H9 (cell line): Measurements from ENCODE around the gene LRRC8C. TPM values are rescaled to one million over a fixed set of nuclear protein-coding genes. Genes with fewer than 3 reads are reported as not detected.

Experiments
- DNase-seq: peaks from one replicate; pipeline ENCODE4 v3.0.0-alpha.2; 2017
- H2AFZ ChIP-seq: one replicate; pipeline ENCODE4 v1.6.1; 2013; ENCODE audit warnings: mild to moderate bottlenecking, low read length, control low read depth, moderate library complexity
- H2AK5ac ChIP-seq: 2 replicates; pipeline ENCODE4 v1.6.1; 2013; ENCODE audit warnings: low read length, control low read depth, mixed read lengths; ENCODE audit not compliant: insufficient read length
- H2BK120ac ChIP-seq: one replicate; pipeline ENCODE4 v1.6.1; 2013; ENCODE audit warnings: low read depth, mild to moderate bottlenecking, low read length, control low read depth, inconsistent platforms; ENCODE audit not compliant: poor library complexity, severe bottlenecking
- H2BK12ac ChIP-seq: 2 replicates; pipeline ENCODE4 v1.6.1; 2013; ENCODE audit warnings: low read length, control low read depth, mixed read lengths, low read depth; ENCODE audit not compliant: insufficient read length
- H2BK15ac ChIP-seq: 2 replicates; pipeline ENCODE4 v1.6.1; 2013; ENCODE audit warnings: low read depth, low read length, control low read depth
- H2BK20ac ChIP-seq: one replicate; pipeline ENCODE4 v1.6.1; 2013; ENCODE audit warnings: low read depth, mild to moderate bottlenecking, low read length, control low read depth, inconsistent platforms; ENCODE audit not compliant: poor library complexity, severe bottlenecking
- H2BK5ac ChIP-seq: 2 replicates; pipeline ENCODE4 v1.6.1; 2013; ENCODE audit warnings: low read length, control low read depth, mixed read lengths; ENCODE audit not compliant: insufficient read length
- H3K14ac ChIP-seq: 2 replicates; pipeline ENCODE4 v1.6.1; 2013; ENCODE audit warnings: low read length, control low read depth; ENCODE audit not compliant: insufficient read depth
- H3K18ac ChIP-seq: 2 replicates; pipeline ENCODE4 v1.6.1; 2013; ENCODE audit warnings: low read depth, mild to moderate bottlenecking, mixed read lengths, low read length, control low read depth; ENCODE audit not compliant: insufficient read length
- H3K23ac ChIP-seq: 2 replicates; pipeline ENCODE4 v1.6.1; 2013; ENCODE audit warnings: low read length, control low read depth, mixed read lengths, low read depth; ENCODE audit not compliant: insufficient read length
- H3K23me2 ChIP-seq: 2 replicates; pipeline ENCODE4 v1.6.1; 2013; ENCODE audit warnings: low read depth, mild to moderate bottlenecking, mixed read lengths, low read length, control low read depth; ENCODE audit not compliant: insufficient read length, poor library complexity, severe bottlenecking
- H3K27ac ChIP-seq: 2 replicates; pipeline ENCODE4 v1.5.1; 2013; ENCODE audit warnings: low read length, control low read depth, mixed read lengths, low read depth; ENCODE audit not compliant: insufficient read length
- H3K27me3 ChIP-seq: 2 replicates; pipeline ENCODE4 v1.6.1; 2013; ENCODE audit warnings: low read length, control low read depth, inconsistent platforms; ENCODE audit not compliant: insufficient read depth
- H3K4ac ChIP-seq: 2 replicates; pipeline ENCODE4 v1.6.1; 2013; ENCODE audit warnings: low read depth, mild to moderate bottlenecking, control low read depth, inconsistent platforms, low read length, moderate library complexity
- H3K4me1 ChIP-seq: 2 replicates; pipeline ENCODE4 v1.6.1; 2013; ENCODE audit warnings: low read length, control low read depth, inconsistent platforms; ENCODE audit not compliant: insufficient read depth
- H3K4me2 ChIP-seq: 2 replicates; pipeline ENCODE4 v1.6.1; 2013; ENCODE audit warnings: low read length, control low read depth, mixed read lengths; ENCODE audit not compliant: insufficient read length, insufficient read depth
- H3K56ac ChIP-seq: 2 replicates; pipeline ENCODE4 v1.6.1; 2013; ENCODE audit warnings: low read depth, mild to moderate bottlenecking, mixed read lengths, low read length, control low read depth; ENCODE audit not compliant: insufficient read length
- H3K79me1 ChIP-seq: 2 replicates; pipeline ENCODE4 v1.6.1; 2013; ENCODE audit warnings: low read depth, mild to moderate bottlenecking, moderate library complexity, low read length, control low read depth, inconsistent platforms; ENCODE audit not compliant: insufficient read depth, poor library complexity, severe bottlenecking
- H3K79me2 ChIP-seq: 2 replicates; pipeline ENCODE4 v1.6.1; 2013; ENCODE audit warnings: low read length, control low read depth, inconsistent platforms; ENCODE audit not compliant: insufficient read depth
- H3K9ac ChIP-seq: 2 replicates; pipeline ENCODE4 v1.6.1; 2013; ENCODE audit warnings: low read length, control low read depth, mixed read lengths; ENCODE audit not compliant: insufficient read length; ENCODE audit errors: extremely low read depth
- H3K9me3 ChIP-seq: one replicate; pipeline ENCODE4 v1.6.1; 2013; ENCODE audit warnings: low read depth, low read length, inconsistent platforms; ENCODE audit not compliant: control insufficient read depth
- H3T11ph ChIP-seq: one replicate; pipeline ENCODE4 v1.6.1; 2013; ENCODE audit warnings: mild to moderate bottlenecking, low read length, control low read depth, inconsistent platforms
- H4K20me1 ChIP-seq: one replicate; pipeline ENCODE4 v1.6.1; 2013; ENCODE audit not compliant: control insufficient read depth, insufficient read length, insufficient read depth
- H4K5ac ChIP-seq: 2 replicates; pipeline ENCODE4 v1.6.1; 2013; ENCODE audit warnings: low read depth, mild to moderate bottlenecking, mixed read lengths, low read length, control low read depth; ENCODE audit not compliant: insufficient read length
- H4K8ac ChIP-seq: replicated peaks from 2 replicates; pipeline ENCODE4 v1.6.1; 2013; ENCODE audit warnings: low read length, control low read depth, mixed read lengths, low read depth; ENCODE audit not compliant: insufficient read length
- H4K91ac ChIP-seq: 2 replicates; pipeline ENCODE4 v1.6.1; 2013; ENCODE audit warnings: low read depth, mild to moderate bottlenecking, moderate library complexity, mixed read lengths, low read length, control low read depth; ENCODE audit not compliant: insufficient read length
- H3K27ac Mint-ChIP-seq, 3 experiments: 2 replicates in 2 of 3; 3 replicates in 1 of 3; pipeline ENCODE4 v1.8.0; 2020 to 2021; ENCODE audit warnings: mixed read lengths in 3 of 3, mild to moderate bottlenecking in 1 of 3, moderate library complexity in 1 of 3
- H3K27me3 Mint-ChIP-seq: 2 replicates; pipeline ENCODE4 v1.8.0; 2021; ENCODE audit warnings: low read depth, mild to moderate bottlenecking, moderate library complexity, mixed read lengths
- H3K36me3 Mint-ChIP-seq, 3 experiments: 2 replicates in 2 of 3; 3 replicates in 1 of 3; pipeline ENCODE4 v1.8.0; 2020 to 2021; ENCODE audit warnings: low read depth in 3 of 3, mixed read lengths in 3 of 3; ENCODE audit not compliant: insufficient read depth in 1 of 3
- H3K4me1 Mint-ChIP-seq, 2 experiments: 2 replicates each; pipeline ENCODE4 v1.8.0; 2020; ENCODE audit warnings: mixed read lengths in 2 of 2
- H3K4me3 Mint-ChIP-seq, 2 experiments: 2 replicates in 1 of 2; 3 replicates in 1 of 2; pipeline ENCODE4 v1.8.0; 2020 to 2021; ENCODE audit warnings: mild to moderate bottlenecking in 2 of 2, mixed read lengths in 2 of 2, moderate library complexity in 1 of 2
- H3K9me3 Mint-ChIP-seq, 2 experiments: 2 replicates in 1 of 2; 3 replicates in 1 of 2; pipeline ENCODE4 v1.8.0; 2020; ENCODE audit warnings: mild to moderate bottlenecking in 2 of 2, mixed read lengths in 2 of 2, moderate library complexity in 1 of 2
- WGBS: extraction: QIAGEN DNeasy Blood & Tissue Kit; methylation state at CpG from one replicate; pipeline ENCODE4 v1.1.7; 2013; ENCODE audit warnings: missing lambda C conversion rate, low lambda C conversion rate, mixed read lengths; ENCODE audit not compliant: insufficient read length; ENCODE audit errors: extremely low coverage; 5-methylcytosine and 5-hydroxymethylcytosine counted together
- total RNA-seq: library from RNA; stranded (reverse); gene quantifications from 2 replicates; pipeline ENCODE4 v1.2.1, GENCODE V29; 2021
- TF ChIP-seq, protein P1 (sequence below): fragments of 200-600 bp; sonication (generic); conservative IDR thresholded peaks from 3 replicates; pipeline ENCODE4 v1.8.0; 2021; ENCODE audit warnings: antibody characterized with exemption, mild to moderate bottlenecking

LRRC8C gene
- total RNA-seq, 1 experiment from 2014 or later, result 1.9 TPM

DNA sequence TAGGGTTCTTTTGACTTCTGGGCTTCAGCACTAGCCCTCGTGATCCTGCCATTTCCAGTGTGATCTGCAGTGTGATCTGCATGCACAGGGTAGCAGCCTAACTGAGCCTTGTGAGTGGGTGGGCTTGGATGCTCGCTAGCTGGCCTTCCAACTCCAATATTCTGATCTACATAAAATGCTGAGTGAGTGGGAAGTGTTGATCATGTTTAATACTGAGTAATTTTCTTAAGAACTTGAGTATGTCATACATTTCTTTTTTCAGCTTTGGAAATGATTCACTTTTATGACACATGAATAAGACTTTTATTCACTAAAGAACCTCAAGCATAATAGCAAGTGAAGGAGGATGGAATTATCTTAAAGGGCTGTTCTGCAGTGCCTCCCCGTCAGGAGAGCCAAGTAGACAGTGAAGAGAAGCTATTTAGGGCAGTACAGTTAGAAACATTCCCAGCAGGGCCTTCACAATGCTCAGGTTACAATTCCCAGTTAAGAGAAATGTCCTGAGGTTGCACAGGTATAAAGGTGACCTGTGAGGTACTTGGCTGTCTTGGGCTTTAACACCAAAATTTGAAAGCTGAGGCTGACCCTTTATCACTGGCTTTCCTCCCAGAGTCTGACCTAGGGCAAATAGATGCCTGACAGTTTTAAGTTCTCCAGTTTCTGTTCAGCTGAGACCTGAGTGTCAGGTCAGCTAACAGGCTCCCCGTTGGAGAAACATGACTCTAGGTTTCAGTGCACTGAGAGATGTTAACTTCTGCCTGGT lies 29.1 kb upstream of the LRRC8C start:
- no peaks in the 10 kb centered on the region for H3K23me2 ChIP-seq
- no peak for DNase-seq
- H4K20me1 ChIP-seq, result no peaks in the 10 kb centered on the region
- no peak overlapping the region for H2BK12ac ChIP-seq
- H4K91ac ChIP-seq, result no peak overlapping the region
- no peak overlapping the region for H3K9ac ChIP-seq
- no peak overlapping the region for H3K4me2 ChIP-seq
- H3K9me3 Mint-ChIP-seq, result no peaks in the 10 kb centered on the region; a peak in 1 of 5 replicates
- H3K27ac Mint-ChIP-seq, result no peak overlapping the region
- no peak overlapping the region for H3K4me3 Mint-ChIP-seq
- no peak overlapping the region for H2AFZ ChIP-seq
- no peak overlapping the region for H2AK5ac ChIP-seq
- no peak overlapping the region for H3K14ac ChIP-seq
- H2BK20ac ChIP-seq, result no peak overlapping the region
- no peaks in the 10 kb centered on the region for H3K79me2 ChIP-seq
- H3K18ac ChIP-seq, result no peak overlapping the region
- no CpG with 5 or more reads among the region's 4 CpGs for WGBS
- peaks cover 16 to 19% of the 10 kb centered on the region in 2 experiments for H3K4me1 Mint-ChIP-seq
- no peak overlapping the region for H2BK5ac ChIP-seq
- H2BK120ac ChIP-seq, result no peak overlapping the region
- no peak overlapping the region for H3T11ph ChIP-seq
- peaks cover 2% of the 10 kb centered on the region; the same call in 1 of the 2 replicates for H3K4me1 ChIP-seq
- no peaks in the 10 kb centered on the region for H3K9me3 ChIP-seq
- H3K4ac ChIP-seq, result no peak overlapping the region
- H3K56ac ChIP-seq, result no peak overlapping the region
- H3K27me3 Mint-ChIP-seq, result no peaks in the 10 kb centered on the region
- no peak overlapping the region for H3K27ac ChIP-seq
- TF ChIP-seq, protein P1, sequence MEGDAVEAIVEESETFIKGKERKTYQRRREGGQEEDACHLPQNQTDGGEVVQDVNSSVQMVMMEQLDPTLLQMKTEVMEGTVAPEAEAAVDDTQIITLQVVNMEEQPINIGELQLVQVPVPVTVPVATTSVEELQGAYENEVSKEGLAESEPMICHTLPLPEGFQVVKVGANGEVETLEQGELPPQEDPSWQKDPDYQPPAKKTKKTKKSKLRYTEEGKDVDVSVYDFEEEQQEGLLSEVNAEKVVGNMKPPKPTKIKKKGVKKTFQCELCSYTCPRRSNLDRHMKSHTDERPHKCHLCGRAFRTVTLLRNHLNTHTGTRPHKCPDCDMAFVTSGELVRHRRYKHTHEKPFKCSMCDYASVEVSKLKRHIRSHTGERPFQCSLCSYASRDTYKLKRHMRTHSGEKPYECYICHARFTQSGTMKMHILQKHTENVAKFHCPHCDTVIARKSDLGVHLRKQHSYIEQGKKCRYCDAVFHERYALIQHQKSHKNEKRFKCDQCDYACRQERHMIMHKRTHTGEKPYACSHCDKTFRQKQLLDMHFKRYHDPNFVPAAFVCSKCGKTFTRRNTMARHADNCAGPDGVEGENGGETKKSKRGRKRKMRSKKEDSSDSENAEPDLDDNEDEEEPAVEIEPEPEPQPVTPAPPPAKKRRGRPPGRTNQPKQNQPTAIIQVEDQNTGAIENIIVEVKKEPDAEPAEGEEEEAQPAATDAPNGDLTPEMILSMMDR, result no peak
- H3K36me3 Mint-ChIP-seq, result peaks cover 0 to 2% (median 0%) of the 10 kb centered on the region in 3 experiments; a peak in 2 of 7 replicates
- no peak overlapping the region for H2BK15ac ChIP-seq
- H3K23ac ChIP-seq, result no peak overlapping the region
- H3K79me1 ChIP-seq, result no peaks in the 10 kb centered on the region
- H3K27me3 ChIP-seq, result no peaks in the 10 kb centered on the region
- H4K5ac ChIP-seq, result no peak overlapping the region
- no peak overlapping the region for H4K8ac ChIP-seq
